Ishikawa (cell line): ENCODE data around the gene GPR15LG.

ENCODE experiments used
- CEBPB ChIP-seq: IDR thresholded peaks from 2 replicates; pipeline ENCODE4 v1.6.1; 2012
- CREB1 ChIP-seq: IDR thresholded peaks from 2 replicates; pipeline ENCODE4 v1.6.1; 2012; ENCODE audit warnings: low read depth
- EGR1 ChIP-seq: IDR thresholded peaks from 2 replicates; pipeline ENCODE4 v1.6.1; 2012
- EP300 ChIP-seq: IDR thresholded peaks from 2 replicates; pipeline ENCODE4 v1.6.1; 2012; ENCODE audit warnings: borderline replicate concordance
- FOXM1 ChIP-seq: IDR thresholded peaks from 2 replicates; pipeline ENCODE4 v1.6.1; 2012; ENCODE audit warnings: low read depth, borderline replicate concordance
- MAX ChIP-seq: IDR thresholded peaks from 2 replicates; pipeline ENCODE4 v1.6.1; 2012
- NFIC ChIP-seq: IDR thresholded peaks from 2 replicates; pipeline ENCODE4 v1.6.1; 2012
- RAD21 ChIP-seq: IDR thresholded peaks from 2 replicates; pipeline ENCODE4 v1.6.1; 2012; ENCODE audit warnings: low read depth
- TAF1 ChIP-seq: IDR thresholded peaks from 2 replicates; pipeline ENCODE4 v1.6.1; 2012; ENCODE audit warnings: low read depth, mild to moderate bottlenecking
- TCF12 ChIP-seq: IDR thresholded peaks from 2 replicates; pipeline ENCODE4 v1.6.1; 2012; ENCODE audit warnings: low read depth
- TEAD4 ChIP-seq: IDR thresholded peaks from 2 replicates; pipeline ENCODE4 v1.6.1; 2012
- USF1 ChIP-seq: IDR thresholded peaks from 2 replicates; pipeline ENCODE4 v1.6.1; 2012
- YY1 ChIP-seq: IDR thresholded peaks from 2 replicates; pipeline ENCODE4 v1.6.1; 2012; ENCODE audit warnings: low read depth
- ZBTB7A ChIP-seq: IDR thresholded peaks from 2 replicates; pipeline ENCODE4 v1.6.1; 2012; ENCODE audit warnings: low read depth
- TF ChIP-seq, protein P1 (sequence below): IDR thresholded peaks from 2 replicates; pipeline ENCODE4 v1.6.1; 2012; ENCODE audit warnings: low read depth, mild to moderate bottlenecking

The GPR15LG gene

GRCh38 chr10:84205853-84206525, 32.4 kb downstream of the GPR15LG start:
- TF ChIP-seq USF1 (no peak), ZBTB7A (no peak), MAX (no peak), CREB1 (no peak)

- TF ChIP-seq MAX (no peak), TCF12 (no peak), CEBPB (no peak), RAD21 (no peak), USF1 (no peak), YY1 (no peak), NFIC (no peak), TEAD4 (no peak), ZBTB7A (no peak), TAF1 (no peak), EGR1 (no peak)
- TF ChIP-seq, protein P1, sequence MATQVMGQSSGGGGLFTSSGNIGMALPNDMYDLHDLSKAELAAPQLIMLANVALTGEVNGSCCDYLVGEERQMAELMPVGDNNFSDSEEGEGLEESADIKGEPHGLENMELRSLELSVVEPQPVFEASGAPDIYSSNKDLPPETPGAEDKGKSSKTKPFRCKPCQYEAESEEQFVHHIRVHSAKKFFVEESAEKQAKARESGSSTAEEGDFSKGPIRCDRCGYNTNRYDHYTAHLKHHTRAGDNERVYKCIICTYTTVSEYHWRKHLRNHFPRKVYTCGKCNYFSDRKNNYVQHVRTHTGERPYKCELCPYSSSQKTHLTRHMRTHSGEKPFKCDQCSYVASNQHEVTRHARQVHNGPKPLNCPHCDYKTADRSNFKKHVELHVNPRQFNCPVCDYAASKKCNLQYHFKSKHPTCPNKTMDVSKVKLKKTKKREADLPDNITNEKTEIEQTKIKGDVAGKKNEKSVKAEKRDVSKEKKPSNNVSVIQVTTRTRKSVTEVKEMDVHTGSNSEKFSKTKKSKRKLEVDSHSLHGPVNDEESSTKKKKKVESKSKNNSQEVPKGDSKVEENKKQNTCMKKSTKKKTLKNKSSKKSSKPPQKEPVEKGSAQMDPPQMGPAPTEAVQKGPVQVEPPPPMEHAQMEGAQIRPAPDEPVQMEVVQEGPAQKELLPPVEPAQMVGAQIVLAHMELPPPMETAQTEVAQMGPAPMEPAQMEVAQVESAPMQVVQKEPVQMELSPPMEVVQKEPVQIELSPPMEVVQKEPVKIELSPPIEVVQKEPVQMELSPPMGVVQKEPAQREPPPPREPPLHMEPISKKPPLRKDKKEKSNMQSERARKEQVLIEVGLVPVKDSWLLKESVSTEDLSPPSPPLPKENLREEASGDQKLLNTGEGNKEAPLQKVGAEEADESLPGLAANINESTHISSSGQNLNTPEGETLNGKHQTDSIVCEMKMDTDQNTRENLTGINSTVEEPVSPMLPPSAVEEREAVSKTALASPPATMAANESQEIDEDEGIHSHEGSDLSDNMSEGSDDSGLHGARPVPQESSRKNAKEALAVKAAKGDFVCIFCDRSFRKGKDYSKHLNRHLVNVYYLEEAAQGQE = no peak
Observed at GRCh38 chr10:84208023-84208422, 34.4 kb downstream of the GPR15LG start.

DNA sequence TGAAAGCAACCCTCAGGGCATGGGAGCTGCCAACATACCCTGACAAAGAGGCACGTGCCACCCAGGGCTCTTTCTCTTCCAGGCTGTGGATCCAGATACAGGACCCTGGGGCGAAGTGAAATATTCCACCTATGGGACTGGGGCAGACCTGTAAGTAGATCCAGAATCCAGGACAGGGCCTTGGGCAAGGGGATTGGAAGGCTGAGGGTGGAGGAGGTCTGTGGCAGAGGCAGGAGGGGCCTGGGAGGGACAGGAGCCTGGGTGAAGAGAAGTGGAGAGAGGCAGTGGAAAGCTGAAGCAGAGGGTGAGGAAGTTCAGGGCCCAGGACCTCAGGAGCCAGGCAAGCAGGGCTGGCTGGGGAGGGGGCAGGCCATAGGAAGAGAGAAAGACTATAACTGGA, 38.0 kb downstream of the GPR15LG start:
- TF ChIP-seq MAX = no peak
- TF ChIP-seq, protein P1 = no peak
- TF ChIP-seq CEBPB = no peak
- TF ChIP-seq EGR1 = no peak
- no peak for TF ChIP-seq FOXM1
- TF ChIP-seq TCF12 = no peak
- TF ChIP-seq NFIC = no peak
- TF ChIP-seq USF1 = no peak
- no peak for TF ChIP-seq TAF1
- TF ChIP-seq YY1 = no peak
- no peak for TF ChIP-seq TEAD4
- no peak for TF ChIP-seq RAD21
- no peak for TF ChIP-seq ZBTB7A
- no peak for TF ChIP-seq EP300
- no peak for TF ChIP-seq CREB1

- no peak for TF ChIP-seq TCF12
- no peak for TF ChIP-seq YY1
Observed at GRCh38 chr10:84212014-84212413, 38.4 kb downstream of the GPR15LG start.

- no peak for TF ChIP-seq CREB1
- TF ChIP-seq RAD21 = no peak
- no peak for TF ChIP-seq TAF1
Observed at GRCh38 chr10:84213076-84213475, 39.5 kb downstream of the GPR15LG start.

DNA sequence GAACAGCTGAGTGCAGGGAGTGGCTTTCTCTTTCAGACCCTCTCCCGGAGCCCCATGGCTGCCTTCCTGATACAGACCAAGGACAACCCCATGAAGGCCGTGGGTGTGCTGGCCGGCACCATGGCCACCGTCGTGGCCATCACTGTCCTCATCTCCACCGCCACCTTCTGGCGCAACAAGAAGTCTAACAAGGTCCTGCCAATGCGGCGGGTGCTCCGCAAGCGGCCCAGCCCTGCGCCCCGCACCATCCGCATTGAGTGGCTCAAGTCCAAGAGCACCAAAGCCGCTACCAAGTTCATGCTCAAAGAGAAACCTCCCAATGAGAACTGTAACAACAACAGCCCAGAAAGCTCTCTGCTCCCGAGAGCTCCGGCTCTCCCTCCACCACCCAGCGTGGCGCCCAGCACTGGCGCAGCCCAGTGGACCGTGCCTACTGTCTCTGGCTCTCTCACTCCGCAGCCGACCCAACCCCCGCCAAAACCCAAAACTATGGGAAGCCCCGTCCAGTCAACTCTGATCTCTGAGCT, 40.5 kb downstream of the GPR15LG start:
- TF ChIP-seq TAF1 = no peak
- TF ChIP-seq, protein P1 = no peak
- no peak for TF ChIP-seq TCF12
- TF ChIP-seq TEAD4 = no peak
- no peak for TF ChIP-seq NFIC
- TF ChIP-seq YY1 = no peak
- TF ChIP-seq RAD21 = no peak
- no peak for TF ChIP-seq ZBTB7A
- no peak for TF ChIP-seq CEBPB
- no peak for TF ChIP-seq EP300
- no peak for TF ChIP-seq EGR1
- TF ChIP-seq FOXM1 = no peak
- TF ChIP-seq CREB1 = no peak
- no peak for TF ChIP-seq USF1
